ENCODE data around the gene HOGA1.
A peak's percentile ranks its signal among the peaks of the same experiment; 100 is the strongest.
"Not testable (repeated sequence)": the region's sequence is repeated elsewhere in the genome, so short reads cannot be mapped to it uniquely, and the experiment has no call there.

The HOGA1 gene

GRCh38 chr10:97555541-97555940 is 28.6 kb upstream of the HOGA1 start:
- not testable (repeated sequence) for DNase-seq (ENCODE audit: low spot score)

- not testable (repeated sequence) for DNase-seq (ENCODE audit: low spot score)
Measured at GRCh38 chr10:97560731-97561381, 23.3 kb upstream of the HOGA1 start.

GRCh38 chr10:97561386-97562077 is 22.7 kb upstream of the HOGA1 start:
- DNase-seq (ENCODE audit: low spot score), result not testable (repeated sequence)

- not testable (repeated sequence) for DNase-seq (ENCODE audit: low spot score)
Measured at GRCh38 chr10:97562329-97562728, 21.9 kb upstream of the HOGA1 start.

- DNase-seq (ENCODE audit: low spot score), result no peak
Measured at GRCh38 chr10:97563337-97563736, 20.9 kb upstream of the HOGA1 start.

GRCh38 chr10:97564776-97565175 is 19.4 kb upstream of the HOGA1 start:
- DNase-seq (ENCODE audit: low spot score), result no peak

GRCh38 chr10:97566336-97566996 is 17.7 kb upstream of the HOGA1 start:
- no peak for DNase-seq (ENCODE audit: low spot score)

- no peak for DNase-seq (ENCODE audit: low spot score)
Measured at GRCh38 chr10:97567891-97568290, 16.3 kb upstream of the HOGA1 start.

GRCh38 chr10:97570146-97570788 is 13.9 kb upstream of the HOGA1 start:
- DNase-seq (ENCODE audit: low spot score), result no peak

- no peak for DNase-seq (ENCODE audit: low spot score)
Measured at GRCh38 chr10:97570789-97571471, 13.3 kb upstream of the HOGA1 start.

GRCh38 chr10:97571622-97572021 is 12.6 kb upstream of the HOGA1 start:
- no peak for DNase-seq (ENCODE audit: low spot score)

- DNase-seq (ENCODE audit: low spot score), result peak; percentile 83
Measured at GRCh38 chr10:97572214-97572989, 11.8 kb upstream of the HOGA1 start, which contains the start of gene ANKRD2. Gene ANKRD2 (plus strand): TSS chr10:97572779. CDS start chr10:97572789, 10 bp downstream.

- DNase-seq (ENCODE audit: low spot score), result no peak
Measured at GRCh38 chr10:97573021-97573420, 11.2 kb upstream of the HOGA1 start.

GRCh38 chr10:97573672-97574071 is 10.5 kb upstream of the HOGA1 start:
- no peak for DNase-seq (ENCODE audit: low spot score)

- no peak for DNase-seq (ENCODE audit: low spot score)
Measured at GRCh38 chr10:97574374-97575126, 9.6 kb upstream of the HOGA1 start.

- no peak for DNase-seq (ENCODE audit: low spot score)
Measured at GRCh38 chr10:97575127-97575668, 9.0 kb upstream of the HOGA1 start.

- not testable (repeated sequence) for DNase-seq (ENCODE audit: low spot score)
Measured at GRCh38 chr10:97576487-97576886, 7.7 kb upstream of the HOGA1 start.

GRCh38 chr10:97577701-97578100 is 6.5 kb upstream of the HOGA1 start:
- DNase-seq (ENCODE audit: low spot score), result no peak

GRCh38 chr10:97578171-97578844 is 5.9 kb upstream of the HOGA1 start:
- no peak for DNase-seq (ENCODE audit: low spot score)
